ENCODE data around the gene TMEM143. TPM values are rescaled to one million over a fixed set of nuclear protein-coding genes. Genes with fewer than 3 reads are reported as not detected.
"Not testable (repeated sequence)": the region's sequence is repeated elsewhere in the genome, so short reads cannot be mapped to it uniquely, and the experiment has no call there.

TMEM143 gene
- total and polyA plus RNA-seq, 4 donors: 4.1 to 12.3 (median 9.3) TPM

- Histone ChIP-seq H3K4me3 (no peak overlapping the region), H3K4me1 (ENCODE audit: control insufficient read depth in 5 of 5, insufficient read depth in 5 of 5, low read length in 5 of 5) (no peaks in the 10 kb centered on the region), H3K27me3 (ENCODE audit: control insufficient read depth in 3 of 3, insufficient read depth in 3 of 3, low read length in 2 of 3) (no peaks in the 10 kb centered on the region), H3K9ac (ENCODE audit: insufficient read depth in 1 of 2, low read length in 2 of 2) (no peak overlapping the region), H3K36me3 (ENCODE audit: control insufficient read depth in 4 of 4, insufficient read depth in 4 of 4, low read length in 4 of 4) (no peaks in the 10 kb centered on the region), H3K9me3 (ENCODE audit: control insufficient read depth in 4 of 4, insufficient read depth in 3 of 4, low read length in 3 of 4) (no peaks in the 10 kb centered on the region), H3K27ac (ENCODE audit: low read depth in 1 of 2, low read length in 1 of 2) (no peak overlapping the region)
- TF ChIP-seq CTCF (IDR thresholded peaks at IDR 0.05; ENCODE audit: control extremely low read depth, extremely low read depth): no peak
- DNase-seq (no peak), ATAC-seq (ENCODE audit: insufficient read depth, low FRiP score) (no peak)
- WGBS, 2 donors: 89 to 92% methylated on average over 41 to 42 of the region's 42 CpGs
Observed at GRCh38 chr19:48296963-48297734, 66.6 kb downstream of the TMEM143 start.

- ATAC-seq (ENCODE audit: insufficient read depth, low FRiP score) (no peak), DNase-seq (no peak)
- Histone ChIP-seq H3K4me1 (ENCODE audit: control insufficient read depth in 5 of 5, insufficient read depth in 5 of 5, low read length in 5 of 5) (peaks cover 0 to 9% (median 0%) of the 10 kb centered on the region in 5 donors), H3K27me3 (ENCODE audit: control insufficient read depth in 3 of 3, insufficient read depth in 3 of 3, low read length in 2 of 3) (no peaks in the 10 kb centered on the region), H3K36me3 (ENCODE audit: control insufficient read depth in 4 of 4, insufficient read depth in 4 of 4, low read length in 4 of 4) (no peaks in the 10 kb centered on the region), H3K27ac (ENCODE audit: low read depth in 1 of 2, low read length in 1 of 2) (no peak overlapping the region), H3K9ac (ENCODE audit: insufficient read depth in 1 of 2, low read length in 2 of 2) (no peak overlapping the region), H3K4me3 (no peak overlapping the region), H3K9me3 (ENCODE audit: control insufficient read depth in 4 of 4, insufficient read depth in 3 of 4, low read length in 3 of 4) (no peaks in the 10 kb centered on the region)
- 75 to 86% methylated on average over 10 of the region's 10 CpGs for WGBS, 2 donors
- no peak for TF ChIP-seq CTCF (IDR thresholded peaks at IDR 0.05; ENCODE audit: control extremely low read depth, extremely low read depth)
Observed at GRCh38 chr19:48295458-48295857, 68.3 kb downstream of the TMEM143 start.

- no peak for TF ChIP-seq CTCF (IDR thresholded peaks at IDR 0.05; ENCODE audit: control extremely low read depth, extremely low read depth)
- 89 to 95% methylated on average over 4 of the region's 4 CpGs for WGBS, 2 donors
- Histone ChIP-seq H3K27ac (ENCODE audit: low read depth in 1 of 2, low read length in 1 of 2) (no peak overlapping the region), H3K9me3 (ENCODE audit: control insufficient read depth in 4 of 4, insufficient read depth in 3 of 4, low read length in 3 of 4) (no peaks in the 10 kb centered on the region), H3K36me3 (ENCODE audit: control insufficient read depth in 4 of 4, insufficient read depth in 4 of 4, low read length in 4 of 4) (peaks cover 0 to 2% (median 0%) of the 10 kb centered on the region in 4 donors), H3K4me1 (ENCODE audit: control insufficient read depth in 5 of 5, insufficient read depth in 5 of 5, low read length in 5 of 5) (peaks cover 0 to 9% (median 0%) of the 10 kb centered on the region in 5 donors), H3K9ac (ENCODE audit: insufficient read depth in 1 of 2, low read length in 2 of 2) (no peak overlapping the region), H3K4me3 (no peak overlapping the region), H3K27me3 (ENCODE audit: control insufficient read depth in 3 of 3, insufficient read depth in 3 of 3, low read length in 2 of 3) (no peaks in the 10 kb centered on the region)
- no peak for DNase-seq
- no peak for ATAC-seq (ENCODE audit: insufficient read depth, low FRiP score)
Observed at GRCh38 chr19:48292798-48293197, 70.9 kb downstream of the TMEM143 start.

- 34 to 40% methylated on average over 11 of the region's 11 CpGs for WGBS, 2 donors
Observed at GRCh38 chr19:48291489-48291815, 72.3 kb downstream of the TMEM143 start.

More at GRCh38 chr19:48291489-48291815, 72.3 kb downstream of the TMEM143 start:
- not testable (repeated sequence) for DNase-seq; H3K27ac ChIP-seq (ENCODE audit: low read depth in 1 of 2, low read length in 1 of 2); H3K9me3 ChIP-seq (ENCODE audit: control insufficient read depth in 4 of 4, insufficient read depth in 3 of 4, low read length in 3 of 4); H3K9ac ChIP-seq (ENCODE audit: insufficient read depth in 1 of 2, low read length in 2 of 2); H3K36me3 ChIP-seq (ENCODE audit: control insufficient read depth in 4 of 4, insufficient read depth in 4 of 4, low read length in 4 of 4); H3K27me3 ChIP-seq (ENCODE audit: control insufficient read depth in 3 of 3, insufficient read depth in 3 of 3, low read length in 2 of 3); ATAC-seq (ENCODE audit: insufficient read depth, low FRiP score); H3K4me3 ChIP-seq; H3K4me1 ChIP-seq (ENCODE audit: control insufficient read depth in 5 of 5, insufficient read depth in 5 of 5, low read length in 5 of 5)
